ENCODE results near the gene MARCHF2.

Gene MARCHF2

GRCh38 chr19:8452446-8453123 lies 39.5 kb downstream of the MARCHF2 start:
- Histone ChIP-seq H3K27me3 (ENCODE audit: control insufficient read depth, low read length) (no peaks in the 10 kb centered on the region), H3K36me3 (ENCODE audit: control insufficient read depth, low read length) (peaks cover 86% of the 10 kb centered on the region), H3K27ac (ENCODE audit: low read depth, low read length) (no peak overlapping the region), H3K4me2 (ENCODE audit: low read length) (no peak overlapping the region), H3K79me2 (ENCODE audit: control insufficient read depth, low read length) (peaks cover 100% of the 10 kb centered on the region), H3K4me3 (ENCODE audit: low read length) (no peak overlapping the region), H3K9me3 (ENCODE audit: control insufficient read depth, insufficient read depth, low read length) (no peaks in the 10 kb centered on the region), H4K20me1 (ENCODE audit: control insufficient read depth, insufficient read depth, low read depth, low read length) (peaks cover 67% of the 10 kb centered on the region), H3F3A (ENCODE audit: control insufficient read depth, insufficient read depth) (no peaks in the 10 kb centered on the region), H3K9me2 (replicated peaks; ENCODE audit: control insufficient read depth, low read length) (no peaks in the 10 kb centered on the region), H3K4me1 (ENCODE audit: control insufficient read depth, low read length) (peaks cover 29% of the 10 kb centered on the region)
- TF ChIP-seq CTCF (IDR thresholded peaks at IDR 0.05; ENCODE audit: low read depth, low read length, poor library complexity, severe bottlenecking) = no peak
- TF ChIP-seq EZH2phosphoT487 (IDR thresholded peaks at IDR 0.05; ENCODE audit: borderline replicate concordance, low read length) = no peak

GRCh38 chr19:8453616-8454015 lies 40.5 kb downstream of the MARCHF2 start:
- Histone ChIP-seq H3K79me2 (ENCODE audit: control insufficient read depth, low read length) (peaks cover 100% of the 10 kb centered on the region), H3F3A (ENCODE audit: control insufficient read depth, insufficient read depth) (no peaks in the 10 kb centered on the region), H3K4me3 (ENCODE audit: low read length) (no peak overlapping the region), H3K9me2 (replicated peaks; ENCODE audit: control insufficient read depth, low read length) (no peaks in the 10 kb centered on the region), H3K27me3 (ENCODE audit: control insufficient read depth, low read length) (no peaks in the 10 kb centered on the region), H3K4me1 (ENCODE audit: control insufficient read depth, low read length) (peaks cover 20% of the 10 kb centered on the region), H4K20me1 (ENCODE audit: control insufficient read depth, insufficient read depth, low read depth, low read length) (peaks cover 72% of the 10 kb centered on the region), H3K27ac (ENCODE audit: low read depth, low read length) (no peak overlapping the region), H3K36me3 (ENCODE audit: control insufficient read depth, low read length) (peaks cover 89% of the 10 kb centered on the region), H3K4me2 (ENCODE audit: low read length) (no peak overlapping the region), H3K9me3 (ENCODE audit: control insufficient read depth, insufficient read depth, low read length) (no peaks in the 10 kb centered on the region)
- no peak for TF ChIP-seq EZH2phosphoT487 (IDR thresholded peaks at IDR 0.05; ENCODE audit: borderline replicate concordance, low read length)
- no peak for TF ChIP-seq CTCF (IDR thresholded peaks at IDR 0.05; ENCODE audit: low read depth, low read length, poor library complexity, severe bottlenecking)

GRCh38 chr19:8454218-8454617 lies 41.1 kb downstream of the MARCHF2 start:
- Histone ChIP-seq H3K4me3 (ENCODE audit: low read length) (no peak overlapping the region), H3K36me3 (ENCODE audit: control insufficient read depth, low read length) (peaks cover 89% of the 10 kb centered on the region), H3K4me2 (ENCODE audit: low read length) (no peak overlapping the region), H3K27me3 (ENCODE audit: control insufficient read depth, low read length) (no peaks in the 10 kb centered on the region), H3F3A (ENCODE audit: control insufficient read depth, insufficient read depth) (no peaks in the 10 kb centered on the region), H3K27ac (ENCODE audit: low read depth, low read length) (no peak overlapping the region), H4K20me1 (ENCODE audit: control insufficient read depth, insufficient read depth, low read depth, low read length) (peaks cover 70% of the 10 kb centered on the region), H3K79me2 (ENCODE audit: control insufficient read depth, low read length) (peaks cover 100% of the 10 kb centered on the region), H3K9me2 (replicated peaks; ENCODE audit: control insufficient read depth, low read length) (no peaks in the 10 kb centered on the region), H3K9me3 (ENCODE audit: control insufficient read depth, insufficient read depth, low read length) (no peaks in the 10 kb centered on the region), H3K4me1 (ENCODE audit: control insufficient read depth, low read length) (peaks cover 16% of the 10 kb centered on the region)
- TF ChIP-seq CTCF (IDR thresholded peaks at IDR 0.05; ENCODE audit: low read depth, low read length, poor library complexity, severe bottlenecking) (no peak), EZH2phosphoT487 (IDR thresholded peaks at IDR 0.05; ENCODE audit: borderline replicate concordance, low read length) (no peak)
